Activated T-cell treated with anti-CD3 and anti-CD28 coated beads, Interleukin-2, amount 50 U/mL, for 24 hours (primary cell): ENCODE data around the gene INMT.

Experiments used
- DNase-seq: peaks from one replicate; pipeline ENCODE4 v3.0.0-alpha.2; 2020
- H3K27ac Mint-ChIP-seq: 2 replicates; pipeline ENCODE4 v1.8.0; 2020; ENCODE audit warnings: mild to moderate bottlenecking, mixed read lengths
- H3K27me3 Mint-ChIP-seq: 2 replicates; pipeline ENCODE4 v1.8.0; 2020; ENCODE audit warnings: mixed read lengths
- H3K36me3 Mint-ChIP-seq: 2 replicates; pipeline ENCODE4 v1.8.0; 2020; ENCODE audit warnings: low read depth, mixed read lengths
- H3K4me1 Mint-ChIP-seq: 2 replicates; pipeline ENCODE4 v1.8.0; 2020; ENCODE audit warnings: low read depth, mixed read lengths
- H3K4me3 Mint-ChIP-seq: 2 replicates; pipeline ENCODE4 v1.8.0; 2020; ENCODE audit warnings: mild to moderate bottlenecking, moderate library complexity, mixed read lengths
- H3K9me3 Mint-ChIP-seq: 2 replicates; pipeline ENCODE4 v1.8.0; 2020; ENCODE audit warnings: mixed read lengths

INMT gene

DNA sequence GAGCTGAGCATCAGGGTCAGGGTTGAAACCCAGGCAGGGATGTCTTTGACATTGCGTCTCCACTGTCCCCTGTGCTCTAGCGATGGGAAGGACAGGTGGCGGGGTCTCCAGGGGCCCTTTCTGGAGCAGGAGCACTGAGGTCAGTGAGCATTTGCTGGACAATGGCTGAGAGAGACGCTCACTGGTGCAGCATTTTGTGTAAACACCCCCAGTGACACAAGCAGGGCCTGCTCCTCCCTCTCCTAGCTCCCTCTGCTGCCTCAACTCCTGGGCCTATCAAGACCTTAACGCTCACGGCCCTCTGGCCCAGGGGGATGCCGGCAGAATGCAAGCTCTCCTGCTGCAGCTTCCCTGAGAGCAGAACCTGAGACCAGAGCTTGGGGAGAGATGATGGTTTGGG lies 17.4 kb upstream of the INMT start:
- Mint-ChIP-seq H3K27me3 (no peaks in the 10 kb centered on the region), H3K4me1 (peaks cover 41% of the 10 kb centered on the region), H3K27ac (no peak overlapping the region), H3K36me3 (no peaks in the 10 kb centered on the region), H3K9me3 (no peaks in the 10 kb centered on the region), H3K4me3 (no peak overlapping the region)
- DNase-seq = no peak

DNA sequence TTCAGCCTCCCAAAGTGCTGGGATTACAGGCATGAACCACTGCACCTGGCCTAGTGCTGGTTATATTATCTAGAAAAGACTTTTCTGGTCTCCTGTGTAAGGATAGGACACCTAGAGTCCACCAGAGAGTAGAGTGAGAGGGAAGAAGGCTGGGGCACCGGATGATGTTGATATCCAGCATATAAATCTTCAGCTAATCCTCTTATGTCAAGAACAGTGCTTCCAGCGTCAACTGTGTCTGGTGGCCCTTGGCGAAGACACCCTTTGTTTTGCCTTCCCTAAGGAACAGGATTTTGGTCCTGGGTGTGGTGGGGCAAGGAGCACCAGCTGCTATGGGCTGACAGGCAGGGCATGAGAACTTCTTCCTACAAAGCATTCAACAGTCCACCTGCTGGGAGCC lies 16.3 kb upstream of the INMT start:
- Mint-ChIP-seq H3K27me3 (no peaks in the 10 kb centered on the region), H3K4me1 (peaks cover 45% of the 10 kb centered on the region), H3K27ac (no peak overlapping the region), H3K4me3 (no peak overlapping the region), H3K9me3 (no peaks in the 10 kb centered on the region), H3K36me3 (no peaks in the 10 kb centered on the region)
- no peak for DNase-seq

DNA sequence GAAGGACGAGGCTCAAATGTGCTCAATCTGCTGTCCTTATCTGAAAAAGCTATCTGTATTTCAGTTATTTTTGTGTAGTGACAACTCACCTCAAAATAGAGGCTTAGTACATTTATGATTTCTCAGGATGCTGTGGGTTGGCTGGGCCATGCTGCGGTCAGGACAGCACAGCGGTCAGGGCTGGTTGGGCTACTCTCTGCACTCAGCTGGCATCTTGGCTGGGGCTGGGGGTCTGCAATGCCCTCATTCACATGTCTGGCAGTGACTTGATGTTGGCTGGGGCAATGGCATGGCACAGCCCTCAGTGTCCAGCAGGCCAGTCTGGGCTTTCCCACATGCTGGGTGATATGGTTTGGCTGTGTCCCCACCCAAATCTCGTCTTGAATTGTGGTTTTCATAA lies 15.6 kb upstream of the INMT start:
- DNase-seq = no peak
- no peaks in the 10 kb centered on the region for H3K36me3 Mint-ChIP-seq
- no peaks in the 10 kb centered on the region for H3K9me3 Mint-ChIP-seq
- no peaks in the 10 kb centered on the region for H3K27me3 Mint-ChIP-seq
- H3K27ac Mint-ChIP-seq = no peak overlapping the region
- H3K4me1 Mint-ChIP-seq = peaks cover 44% of the 10 kb centered on the region
- no peak overlapping the region for H3K4me3 Mint-ChIP-seq

DNA sequence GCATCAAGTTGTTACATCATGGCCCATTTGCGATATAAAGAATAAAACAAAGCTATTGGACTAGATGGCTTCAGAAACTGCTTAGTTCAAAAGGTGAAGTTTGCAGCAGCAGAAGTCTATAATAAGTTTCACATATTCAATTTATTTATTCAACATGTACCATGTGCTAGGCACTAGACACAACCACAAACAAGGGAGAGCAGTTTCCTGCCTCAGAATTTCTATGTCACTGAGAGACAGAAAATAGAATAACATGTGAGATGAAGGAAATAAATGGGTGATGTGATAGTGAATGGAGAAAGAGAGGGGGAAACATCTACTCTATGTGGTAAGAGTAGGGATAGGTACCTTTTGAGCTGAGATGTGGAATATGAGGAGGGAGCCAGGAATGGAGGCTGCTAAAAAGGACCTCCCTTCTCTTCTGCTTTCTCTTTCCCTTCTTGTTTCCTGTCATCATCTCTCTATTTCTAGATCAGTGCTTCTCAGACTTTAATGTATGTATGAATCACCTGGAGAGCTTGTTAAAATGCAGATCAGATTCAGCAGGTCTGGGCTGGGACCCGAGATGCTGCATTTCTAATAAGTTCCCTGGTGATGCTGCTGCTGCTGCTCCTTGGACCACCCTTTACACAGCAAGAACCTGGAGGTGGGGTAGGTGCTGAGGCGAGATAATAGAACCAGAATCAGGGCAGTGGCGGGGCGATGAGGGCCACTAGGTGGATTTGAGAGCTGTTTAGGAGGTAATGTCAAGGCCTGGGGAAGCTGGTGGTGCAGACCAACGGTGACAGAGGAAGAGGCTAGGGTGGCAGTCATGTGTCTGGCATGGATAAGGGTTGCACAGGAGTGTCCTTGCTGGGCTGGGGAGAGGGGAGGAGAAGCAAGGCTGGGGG lies 13.7 kb upstream of the INMT start:
- Mint-ChIP-seq H3K4me3 (no peak overlapping the region), H3K4me1 (peaks cover 34% of the 10 kb centered on the region)
- peak; percentile 38 for DNase-seq

DNA sequence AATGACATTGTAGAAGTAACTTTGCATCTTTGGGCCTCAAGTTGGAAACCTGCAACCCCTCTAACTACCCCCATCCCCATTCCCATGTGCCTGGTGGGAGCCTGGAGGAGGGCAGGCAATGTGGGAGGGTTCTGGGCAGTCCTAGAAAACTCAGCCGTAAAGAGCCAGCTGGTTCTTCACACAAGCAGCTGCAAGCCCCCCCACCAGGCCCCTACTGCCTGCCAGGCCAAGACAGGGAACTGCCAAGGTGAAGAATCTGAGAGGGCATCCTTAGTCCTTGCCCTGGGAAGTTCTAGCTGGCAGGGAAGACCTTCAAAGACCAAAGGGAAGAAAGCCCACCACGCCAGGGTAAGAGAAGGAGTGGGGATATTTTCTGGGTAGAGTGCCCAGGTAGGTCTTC lies 12.2 kb upstream of the INMT start:
- no peaks in the 10 kb centered on the region for H3K36me3 Mint-ChIP-seq
- no peak overlapping the region for H3K27ac Mint-ChIP-seq
- H3K27me3 Mint-ChIP-seq = no peaks in the 10 kb centered on the region
- H3K9me3 Mint-ChIP-seq = no peaks in the 10 kb centered on the region
- no peak for DNase-seq
- H3K4me3 Mint-ChIP-seq = no peak overlapping the region
- peaks cover 38% of the 10 kb centered on the region for H3K4me1 Mint-ChIP-seq

More for the DNA sequence above, 13.7 kb upstream of the INMT start:
- Mint-ChIP-seq H3K36me3 (no peaks in the 10 kb centered on the region), H3K9me3 (no peaks in the 10 kb centered on the region), H3K27me3 (no peaks in the 10 kb centered on the region), H3K27ac (peak overlapping the region; percentile 79)

DNA sequence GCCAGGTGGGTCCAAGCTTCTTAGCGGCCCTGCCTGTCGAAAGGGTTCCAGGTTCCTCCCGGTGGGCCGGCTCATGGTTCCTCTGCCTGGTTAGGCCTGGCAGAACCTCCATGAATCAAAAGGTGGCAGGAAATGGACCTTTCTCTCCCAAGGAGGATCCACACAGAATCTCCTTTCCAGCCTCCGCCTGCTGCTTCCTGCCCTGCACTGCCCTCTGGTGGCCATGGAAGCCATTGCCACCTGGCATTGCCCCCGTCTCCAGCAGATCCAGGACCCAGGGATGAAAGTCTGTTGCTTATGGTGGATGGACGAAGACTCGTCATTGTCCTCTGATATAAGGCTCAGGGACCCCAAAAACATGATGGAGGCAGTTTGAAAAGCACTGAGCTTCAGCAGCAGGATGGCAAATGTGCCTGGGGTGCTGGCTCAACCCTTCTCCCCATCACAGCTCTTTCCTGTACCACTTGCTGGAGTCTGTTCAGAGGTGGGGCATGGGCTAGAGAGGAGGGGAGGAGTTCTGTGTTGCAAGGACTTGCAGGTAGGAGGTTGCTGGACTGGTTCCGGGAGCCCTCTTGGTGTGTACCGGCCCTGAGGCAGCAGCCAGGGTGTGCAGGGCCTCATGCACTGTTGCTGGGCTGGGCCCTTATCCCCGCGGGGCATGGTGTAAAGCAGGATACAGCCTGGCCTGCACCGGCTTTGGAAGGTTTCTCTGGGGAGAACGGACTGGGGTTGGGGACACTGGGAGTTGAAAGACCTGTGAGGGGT lies 11.3 kb upstream of the INMT start:
- Mint-ChIP-seq H3K4me1 (peaks cover 38% of the 10 kb centered on the region), H3K36me3 (no peaks in the 10 kb centered on the region), H3K27me3 (no peaks in the 10 kb centered on the region), H3K27ac (no peak overlapping the region), H3K4me3 (no peak overlapping the region), H3K9me3 (no peaks in the 10 kb centered on the region)
- peak; percentile 84 for DNase-seq

DNA sequence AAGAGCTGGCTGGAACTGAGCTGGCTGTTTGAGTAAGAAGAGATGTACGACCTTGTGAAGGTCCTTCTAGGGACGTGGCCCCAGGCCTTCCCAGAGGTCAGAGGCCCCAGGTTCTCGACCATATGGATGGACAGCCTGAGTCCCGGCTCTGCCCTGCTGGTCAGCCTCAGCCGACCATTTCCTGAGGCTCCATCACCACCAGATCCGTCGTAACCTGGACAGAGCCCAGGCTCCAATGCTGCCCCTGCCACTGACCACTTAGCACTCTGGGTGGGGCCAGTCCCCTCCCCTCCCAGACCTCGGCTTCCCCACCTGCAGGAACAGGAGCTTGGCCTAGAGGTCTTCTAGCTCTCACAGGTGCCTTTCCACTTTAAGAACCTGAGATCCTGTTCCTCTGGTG lies 10.6 kb upstream of the INMT start:
- Mint-ChIP-seq H3K27ac (no peak overlapping the region), H3K36me3 (no peaks in the 10 kb centered on the region), H3K4me3 (no peak overlapping the region), H3K9me3 (no peaks in the 10 kb centered on the region), H3K4me1 (peaks cover 38% of the 10 kb centered on the region), H3K27me3 (no peaks in the 10 kb centered on the region)
- no peak for DNase-seq

DNA sequence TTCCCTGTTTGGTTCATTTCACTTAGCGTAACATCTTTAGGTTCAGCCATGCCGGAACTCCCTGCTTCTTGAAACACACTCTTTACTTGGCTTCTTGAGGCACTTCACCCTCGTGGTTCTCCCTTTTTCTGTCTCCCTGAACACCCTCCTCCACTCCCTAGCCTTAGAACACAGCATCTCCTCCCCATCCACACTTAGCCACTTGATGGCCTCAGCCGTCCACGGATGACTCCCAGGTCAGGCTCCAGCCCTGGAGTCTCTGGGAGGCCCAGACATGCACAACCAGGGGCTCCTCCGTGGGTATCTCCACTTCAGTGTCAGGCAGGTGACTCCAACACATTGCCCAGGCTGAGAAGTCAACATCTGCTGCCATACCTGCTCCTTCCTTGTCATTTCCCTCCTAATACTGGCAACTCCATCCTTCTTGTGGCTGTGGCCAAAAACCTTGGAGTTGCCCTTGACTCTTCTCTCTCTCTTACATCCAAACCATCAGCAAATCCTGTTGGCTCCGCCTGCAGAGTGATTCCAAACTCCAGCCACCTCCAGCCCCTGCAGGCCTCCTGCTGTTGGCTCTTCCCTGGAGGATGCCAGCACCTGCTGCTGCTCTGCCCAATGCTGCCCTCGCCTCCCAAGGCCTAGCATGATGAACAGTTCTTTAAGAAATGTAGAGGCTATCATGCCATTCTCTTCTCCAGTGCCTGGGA lies 8.4 kb upstream of the INMT start:
- no peak overlapping the region for H3K27ac Mint-ChIP-seq
- H3K4me1 Mint-ChIP-seq = peaks cover 22% of the 10 kb centered on the region
- H3K4me3 Mint-ChIP-seq = no peak overlapping the region
- H3K36me3 Mint-ChIP-seq = no peaks in the 10 kb centered on the region
- no peaks in the 10 kb centered on the region for H3K9me3 Mint-ChIP-seq
- H3K27me3 Mint-ChIP-seq = no peaks in the 10 kb centered on the region
- DNase-seq = no peak

DNA sequence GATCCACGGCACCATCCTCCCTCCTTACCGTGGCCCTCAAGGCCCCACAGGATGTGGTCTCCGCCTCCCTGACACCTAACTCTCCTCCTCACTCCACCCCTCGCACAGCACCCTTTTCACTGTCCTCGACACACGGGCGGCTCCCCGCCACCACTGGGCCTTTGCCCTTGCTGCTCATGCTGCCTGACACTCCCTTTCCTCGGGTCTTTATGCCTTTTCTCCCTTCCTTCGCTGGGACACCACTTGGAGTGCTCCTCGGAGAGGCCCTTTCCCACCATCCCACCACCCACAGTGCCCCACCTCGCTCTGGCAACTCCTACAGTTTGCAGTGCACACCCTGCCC lies 7.9 kb upstream of the INMT start:
- Mint-ChIP-seq H3K4me3 (no peak overlapping the region), H3K4me1 (peaks cover 16% of the 10 kb centered on the region), H3K9me3 (no peaks in the 10 kb centered on the region), H3K27me3 (no peaks in the 10 kb centered on the region), H3K36me3 (no peaks in the 10 kb centered on the region), H3K27ac (no peak overlapping the region)
- no peak for DNase-seq

DNA sequence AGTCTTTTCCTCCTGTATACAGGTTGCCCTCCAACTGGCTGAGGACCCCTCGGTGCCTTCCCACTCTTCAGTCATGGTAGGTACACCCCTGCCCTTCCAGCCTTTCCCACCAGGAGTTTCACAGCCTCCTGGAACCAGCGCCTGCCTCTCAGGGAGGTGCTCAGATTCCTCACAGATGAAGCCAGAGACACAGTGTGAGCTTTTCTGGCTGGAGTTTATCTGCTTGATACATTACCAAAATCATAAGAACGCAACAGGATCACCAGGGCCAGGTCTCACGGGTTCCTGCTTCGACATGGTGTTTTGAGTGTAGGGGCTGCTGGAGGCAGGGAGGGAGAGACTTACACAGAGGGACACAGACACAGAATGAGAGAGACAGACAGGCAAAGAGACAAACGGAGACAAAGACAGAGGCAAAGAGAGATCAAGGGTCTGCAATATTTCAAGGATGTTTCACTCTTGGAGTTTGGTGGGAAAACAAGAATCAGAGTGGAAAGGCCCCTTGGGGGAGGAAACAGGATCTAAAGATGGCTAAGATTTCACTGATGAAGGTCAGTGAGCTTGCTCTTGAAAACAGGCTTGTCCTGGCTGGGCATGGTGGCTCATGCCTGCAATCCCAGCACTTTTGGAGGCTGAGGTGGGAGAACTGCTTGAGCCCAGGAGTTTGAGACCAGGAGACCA lies 6.5 kb upstream of the INMT start:
- no peaks in the 10 kb centered on the region for H3K36me3 Mint-ChIP-seq
- no peak overlapping the region for H3K4me3 Mint-ChIP-seq
- H3K27me3 Mint-ChIP-seq = no peaks in the 10 kb centered on the region
- H3K27ac Mint-ChIP-seq = no peak overlapping the region
- H3K4me1 Mint-ChIP-seq = peaks cover 5% of the 10 kb centered on the region
- no peak for DNase-seq
- no peaks in the 10 kb centered on the region for H3K9me3 Mint-ChIP-seq

DNA sequence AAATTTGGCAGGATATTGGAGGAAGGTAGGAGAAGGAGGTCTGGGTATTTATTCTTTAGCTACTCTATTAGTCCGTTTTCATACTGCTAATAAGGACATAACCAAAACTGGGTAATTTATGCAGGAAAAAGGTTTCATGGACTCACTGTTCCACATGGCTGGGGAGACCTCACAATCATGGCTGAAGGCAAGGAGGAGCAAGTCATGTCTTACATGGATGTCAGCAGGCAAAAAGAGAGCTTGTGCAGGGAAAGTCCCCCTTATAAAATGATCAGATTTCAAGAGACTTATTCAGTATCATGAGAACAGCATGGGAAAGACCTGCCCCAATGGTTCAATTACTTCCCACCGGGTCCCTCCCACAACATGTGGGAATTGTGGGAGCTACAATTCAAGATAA lies 1.9 kb upstream of the INMT start:
- H3K4me3 Mint-ChIP-seq = no peak overlapping the region
- no peak for DNase-seq
- H3K36me3 Mint-ChIP-seq = no peaks in the 10 kb centered on the region
- no peak overlapping the region for H3K27ac Mint-ChIP-seq
- H3K27me3 Mint-ChIP-seq = no peaks in the 10 kb centered on the region
- H3K4me1 Mint-ChIP-seq = no peaks in the 10 kb centered on the region
- H3K9me3 Mint-ChIP-seq = no peaks in the 10 kb centered on the region

DNA sequence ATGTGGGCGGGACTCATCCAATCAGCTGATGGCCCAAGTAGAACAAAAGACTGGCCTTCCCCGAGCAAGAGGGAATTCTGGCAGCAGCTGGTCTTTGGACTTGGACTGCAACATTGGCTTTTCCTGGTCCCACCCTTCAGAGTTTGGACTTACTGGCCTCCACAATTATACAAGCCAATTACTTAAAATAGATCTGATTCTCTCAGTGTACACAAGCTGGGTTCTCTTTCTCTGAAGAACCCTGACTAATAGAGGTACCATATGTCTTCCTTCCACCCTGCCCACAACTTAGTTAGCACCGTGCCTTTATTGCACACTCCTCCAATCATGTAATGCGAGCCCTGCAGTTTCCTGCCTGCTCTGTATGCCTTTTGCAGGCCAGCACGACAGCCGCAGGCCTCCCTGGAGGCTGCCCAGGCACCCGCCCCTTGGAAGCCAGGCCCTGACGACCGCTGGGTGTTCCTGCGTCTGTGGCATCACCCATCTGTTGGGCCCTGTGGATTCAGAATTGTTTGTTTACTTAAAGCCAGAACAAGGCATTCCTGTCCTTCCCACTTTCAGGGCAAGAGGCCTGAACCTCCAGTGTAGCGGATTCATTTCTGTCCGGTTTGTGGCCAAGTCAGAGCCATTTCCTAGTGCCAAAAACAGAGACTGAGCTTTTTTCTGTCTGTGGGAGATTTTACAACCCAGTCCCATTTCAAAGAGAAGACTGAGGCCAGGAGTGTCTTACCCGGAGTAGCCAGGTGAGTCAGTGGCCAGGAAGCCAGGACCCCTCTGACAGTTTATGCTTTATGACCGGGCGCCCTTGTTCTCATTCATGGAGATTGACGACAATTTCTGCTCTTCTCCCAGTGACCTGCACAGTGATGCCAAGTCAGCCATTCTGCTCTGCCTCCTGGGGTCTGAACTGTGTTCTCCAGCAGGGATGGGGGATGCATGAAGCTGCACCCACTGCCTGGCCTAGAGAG lies 968 bp upstream of the INMT start:
- no peak for DNase-seq
- Mint-ChIP-seq H3K36me3 (no peaks in the 10 kb centered on the region), H3K27ac (no peak overlapping the region), H3K27me3 (no peaks in the 10 kb centered on the region), H3K9me3 (no peaks in the 10 kb centered on the region), H3K4me3 (no peak overlapping the region), H3K4me1 (no peaks in the 10 kb centered on the region)

DNA sequence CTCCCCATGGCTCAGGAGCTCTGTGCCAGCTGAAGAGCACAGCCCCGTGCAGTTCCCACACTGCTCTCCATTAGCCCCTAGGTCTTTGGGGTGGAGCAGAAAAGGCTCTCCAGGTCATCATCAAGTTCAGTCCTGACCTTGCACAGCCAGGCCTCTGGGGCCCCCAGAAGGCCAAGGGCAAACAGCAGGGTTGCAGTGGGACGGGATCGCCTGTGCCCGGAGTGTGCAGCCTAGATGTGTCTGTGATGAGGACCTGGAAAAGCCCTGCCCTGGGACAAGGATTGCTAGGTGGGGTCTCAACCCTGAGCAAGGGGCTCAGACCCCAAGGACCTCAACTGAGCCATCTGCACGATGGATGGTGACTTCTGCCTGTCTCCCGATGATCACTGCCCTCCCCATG lies 549 bp downstream of the INMT start:
- Mint-ChIP-seq H3K4me1 (no peaks in the 10 kb centered on the region), H3K27ac (no peak overlapping the region), H3K4me3 (no peak overlapping the region), H3K9me3 (no peaks in the 10 kb centered on the region), H3K27me3 (no peaks in the 10 kb centered on the region), H3K36me3 (no peaks in the 10 kb centered on the region)
- DNase-seq = no peak
